HL-60 (cell line): Measurements from ENCODE around the gene SLFNL1.

Experiments used
- DNase-seq, 2 experiments: peaks; one replicate each; pipeline ENCODE4 v3.0.0-alpha.2; 2010 to 2020; ENCODE audit warnings: low read depth in 1 of 2, low spot score in 1 of 2
- H3K27ac ChIP-seq: fragments of 250-450 bp; sonication (Bioruptor Pico); replicated peaks from 2 replicates; pipeline ENCODE4 v1.5.1; 2020; ENCODE audit warnings: mild to moderate bottlenecking, moderate library complexity
- H3K27me3 ChIP-seq: fragments of 250-450 bp; sonication (Bioruptor Pico); 2 replicates; pipeline ENCODE4 v1.5.1; 2021; ENCODE audit warnings: mild to moderate bottlenecking, moderate library complexity; ENCODE audit not compliant: insufficient read depth, poor library complexity, severe bottlenecking
- H3K4me3 ChIP-seq: replicated peaks from 2 replicates; pipeline ENCODE4 v1.5.1; 2011; ENCODE audit warnings: mild to moderate bottlenecking, control low read depth, low read length; ENCODE audit not compliant: insufficient read depth
- CTCF ChIP-seq: IDR thresholded peaks from one replicate; pipeline ENCODE4 v1.5.1; 2011; ENCODE audit warnings: low read length, control low read depth, inconsistent platforms; ENCODE audit not compliant: insufficient read depth
- GABPA ChIP-seq: IDR thresholded peaks from 2 replicates; pipeline ENCODE4 v1.6.1; 2012; ENCODE audit warnings: low read depth
- POLR2AphosphoS5 ChIP-seq: IDR thresholded peaks from 2 replicates; pipeline ENCODE4 v1.6.1; 2012; ENCODE audit warnings: low read depth
- REST ChIP-seq: IDR thresholded peaks from 2 replicates; pipeline ENCODE4 v1.6.1; 2012; ENCODE audit warnings: low read depth; ENCODE audit not compliant: insufficient replicate concordance
- SPI1 ChIP-seq: IDR thresholded peaks from 2 replicates; pipeline ENCODE4 v1.6.1; 2012; ENCODE audit warnings: low read depth, mild to moderate bottlenecking, borderline replicate concordance

SLFNL1 gene

GRCh38 chr1:40982721-40983120, 38.8 kb downstream of the SLFNL1 start:
- TF ChIP-seq SPI1, result no peak
- TF ChIP-seq POLR2AphosphoS5, result no peak
- TF ChIP-seq REST, result no peak
- TF ChIP-seq CTCF, result no peak
- no peak for TF ChIP-seq GABPA
- Histone ChIP-seq H3K27me3 (no peaks in the 10 kb centered on the region), H3K27ac (no peak overlapping the region), H3K4me3 (no peak overlapping the region)
- DNase-seq, result no peak

- TF ChIP-seq REST (no peak), POLR2AphosphoS5 (no peak), GABPA (no peak), CTCF (no peak), SPI1 (no peak)
- H3K27ac ChIP-seq, result no peak overlapping the region
- DNase-seq, result no peak
- no peaks in the 10 kb centered on the region for H3K27me3 ChIP-seq
- no peak overlapping the region for H3K4me3 ChIP-seq
Measured at GRCh38 chr1:40981691-40982448, 39.7 kb downstream of the SLFNL1 start.

- peak in 1 of 2 experiments; percentile 53 for DNase-seq
- Histone ChIP-seq H3K27me3 (no peaks in the 10 kb centered on the region), H3K27ac (peak overlapping the region; percentile 96), H3K4me3 (peak overlapping the region; percentile 59)
- no peak for TF ChIP-seq SPI1
- no peak for TF ChIP-seq REST
- TF ChIP-seq CTCF, result no peak
- TF ChIP-seq GABPA, result no peak
- no peak for TF ChIP-seq POLR2AphosphoS5
Measured at GRCh38 chr1:40980453-40981121, 40.9 kb downstream of the SLFNL1 start.
